HG03108 (cell line): ENCODE measurements around the gene LENG1.

Experiments
- ATAC-seq: cut with Tn5 transposase; IDR thresholded peaks from one replicate; pipeline ENCODE4 v1.9.1; 2021; ENCODE audit warnings: moderate library complexity; ENCODE audit not compliant: unreplicated experiment

LENG1 gene

DNA sequence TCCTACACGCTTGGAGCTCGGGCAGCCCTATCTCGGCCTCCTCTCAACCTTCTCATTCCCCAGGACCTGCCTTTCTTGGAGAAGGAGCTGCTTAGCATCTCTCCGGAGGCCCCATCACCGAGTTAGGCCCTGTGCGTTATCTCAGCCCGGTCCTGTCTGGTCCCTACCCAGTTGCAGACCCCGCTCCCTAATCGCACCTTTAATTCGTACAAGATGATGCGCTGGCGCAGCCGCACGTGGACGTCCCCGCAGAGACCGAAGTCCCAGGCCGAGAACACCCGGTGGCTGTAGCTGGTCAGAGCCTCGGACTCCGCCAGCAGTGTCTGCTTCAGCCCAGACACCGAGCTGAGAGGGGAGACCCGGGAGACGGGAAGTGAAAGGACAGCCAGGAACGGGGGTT lies 5.7 kb upstream of the LENG1 start:
- ATAC-seq: no peak

DNA sequence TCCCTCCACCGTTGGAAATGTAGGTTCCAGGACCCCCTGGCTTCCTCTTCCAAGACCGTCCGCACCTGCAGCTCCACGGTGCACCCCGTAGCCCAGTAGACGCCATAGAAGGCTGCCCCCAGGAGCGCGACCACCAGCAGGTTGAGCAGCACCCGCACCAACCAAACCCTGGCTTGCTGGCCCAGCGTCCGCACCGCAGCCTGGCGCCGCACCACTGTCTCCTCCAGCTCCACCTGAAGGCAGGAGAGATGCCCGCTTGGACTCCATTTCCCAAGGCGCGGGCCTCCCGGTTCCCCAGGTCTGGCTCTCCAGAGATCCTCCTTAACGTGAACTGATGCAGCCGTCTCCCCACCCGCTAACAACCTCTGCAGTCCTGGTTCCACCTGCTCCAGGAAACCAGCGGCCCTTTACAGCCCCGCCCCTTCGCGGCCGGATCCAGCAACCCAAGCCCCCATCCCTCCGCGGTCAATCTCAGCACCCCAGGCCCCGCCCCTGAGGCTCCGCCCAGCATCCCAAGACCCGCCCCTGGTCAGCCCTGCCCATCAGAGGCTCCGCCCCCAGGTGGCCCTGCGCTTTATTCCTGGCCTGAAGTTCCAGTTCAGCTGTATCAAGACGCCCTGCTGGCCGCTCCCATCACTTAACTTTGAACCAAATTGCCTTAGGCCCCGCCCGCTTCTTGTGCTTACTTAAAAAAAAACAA lies 5.0 kb upstream of the LENG1 start:
- ATAC-seq: no peak

DNA sequence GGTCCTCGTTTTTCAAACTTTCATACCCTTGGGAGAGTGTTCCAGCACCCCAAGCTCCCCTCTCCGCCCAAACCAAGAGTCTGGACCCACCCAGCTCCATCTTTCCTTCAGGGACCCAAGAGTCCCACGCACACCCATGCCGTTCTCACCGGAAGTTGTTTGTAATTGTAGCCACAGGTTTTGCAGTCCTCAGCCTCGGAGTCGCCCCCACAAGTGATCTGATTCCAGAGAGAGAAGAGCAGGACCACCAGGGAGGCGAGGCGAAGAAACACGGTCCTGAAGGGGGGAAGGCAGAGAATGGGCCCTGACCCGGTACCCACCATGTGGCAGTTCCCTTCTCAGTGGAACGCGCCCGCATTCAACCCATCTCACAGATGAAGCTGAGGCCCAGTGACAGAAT lies 3.4 kb upstream of the LENG1 start:
- no peak for ATAC-seq

DNA sequence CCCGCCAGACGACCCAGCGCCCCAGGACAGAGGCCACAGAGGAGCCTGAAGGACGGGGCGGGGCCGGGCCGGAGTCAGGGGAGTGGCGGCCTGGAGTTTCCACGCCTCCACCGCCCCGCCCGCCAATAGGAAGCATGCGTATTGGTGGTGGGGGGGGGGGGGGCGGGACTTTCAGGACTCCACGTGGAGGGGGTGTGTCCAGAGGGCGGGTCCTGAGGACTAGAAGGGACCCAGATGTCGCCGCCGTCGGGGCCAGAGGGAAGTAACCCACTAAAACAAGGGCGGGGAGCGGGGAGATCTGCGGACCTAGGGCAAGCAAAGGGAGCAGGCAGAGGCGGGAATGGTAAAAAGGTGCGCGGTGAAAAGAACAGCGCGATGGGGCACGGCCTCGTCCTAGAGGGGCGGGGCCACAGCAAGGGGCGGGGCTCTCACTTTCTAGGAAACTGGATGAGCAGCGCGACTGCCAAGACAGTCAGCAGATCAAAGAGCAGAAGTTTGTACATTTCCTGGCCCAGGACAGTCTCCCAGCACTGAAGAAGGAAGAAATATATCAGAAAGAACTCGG lies 2.8 kb upstream of the LENG1 start:
- ATAC-seq: no peak

DNA sequence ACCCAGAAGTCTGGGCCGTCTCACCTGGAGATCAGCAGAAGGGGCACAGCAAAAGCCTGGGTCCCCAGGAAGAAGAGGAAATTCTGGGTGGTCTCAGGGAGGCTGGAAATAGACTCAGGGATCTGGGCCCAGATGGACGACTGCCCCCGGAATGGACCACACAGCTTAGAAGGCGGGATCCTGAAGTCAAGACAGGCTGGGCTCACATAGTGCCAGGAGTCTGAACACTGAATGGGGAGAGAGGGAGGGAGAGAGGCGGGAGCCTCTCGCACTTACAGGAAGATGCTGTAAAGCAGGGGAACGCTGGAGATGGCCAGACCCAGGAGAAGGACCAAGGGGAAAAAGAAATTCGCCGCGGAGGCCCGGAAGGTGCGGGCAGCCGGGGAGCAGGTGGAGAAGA lies 1.3 kb upstream of the LENG1 start:
- no peak for ATAC-seq

DNA sequence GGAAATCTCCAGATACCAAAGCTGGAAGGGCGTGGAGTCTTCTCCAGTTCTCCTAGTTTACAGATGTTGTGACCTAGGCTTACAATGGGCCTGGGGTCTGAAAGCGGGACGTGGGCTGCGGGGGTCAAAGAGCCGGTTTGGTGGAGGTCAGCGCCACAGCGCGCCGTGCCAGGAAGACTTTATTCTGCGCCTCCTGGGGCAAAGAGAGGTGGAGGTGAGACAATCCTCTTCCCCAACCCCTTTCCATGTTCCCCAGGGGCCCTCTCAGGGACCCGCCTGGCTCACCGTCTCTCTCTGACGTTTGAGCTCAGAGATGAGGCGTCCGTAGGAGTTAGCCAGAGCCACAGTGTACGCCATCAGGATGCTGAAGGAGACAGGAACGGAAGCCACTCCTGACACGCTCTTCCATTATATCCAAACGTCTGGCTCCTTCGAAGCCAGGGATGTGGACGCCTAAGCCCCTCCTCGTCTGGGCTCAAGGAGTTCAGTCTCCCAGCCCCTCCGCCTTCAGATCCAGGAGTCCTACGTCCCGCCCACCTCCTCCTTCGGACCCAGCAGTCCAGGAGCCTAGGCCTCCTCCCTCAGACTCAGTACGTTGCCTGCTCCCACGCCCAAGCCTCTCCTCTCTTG lies 776 bp upstream of the LENG1 start:
- no peak for ATAC-seq

DNA sequence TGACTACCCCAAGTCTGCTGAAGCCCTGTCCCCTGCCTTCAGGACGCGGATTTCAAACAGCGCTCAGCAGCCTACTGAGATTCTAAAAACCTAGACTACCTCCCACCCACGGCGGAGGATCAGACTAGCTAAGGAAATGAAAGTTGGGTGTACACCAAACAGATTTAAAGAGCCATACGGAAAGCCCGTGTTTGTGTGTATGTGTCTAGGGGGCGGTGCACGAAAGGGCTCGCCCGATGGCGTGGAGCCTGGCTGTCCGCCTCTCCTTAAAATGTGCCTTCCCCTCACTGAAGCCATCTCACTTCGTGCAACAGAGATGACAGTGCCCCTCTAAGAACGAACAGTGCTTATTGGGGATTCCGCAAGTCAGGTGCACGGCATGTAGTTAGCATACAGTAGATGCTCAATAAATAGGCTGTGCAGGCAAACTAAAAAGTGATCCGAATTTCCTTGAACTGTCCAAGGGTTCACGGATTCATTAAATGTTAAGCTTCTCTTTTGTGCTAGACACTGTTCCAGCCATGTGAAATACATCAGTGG lies 639 bp downstream of the LENG1 start:
- no peak for ATAC-seq

DNA sequence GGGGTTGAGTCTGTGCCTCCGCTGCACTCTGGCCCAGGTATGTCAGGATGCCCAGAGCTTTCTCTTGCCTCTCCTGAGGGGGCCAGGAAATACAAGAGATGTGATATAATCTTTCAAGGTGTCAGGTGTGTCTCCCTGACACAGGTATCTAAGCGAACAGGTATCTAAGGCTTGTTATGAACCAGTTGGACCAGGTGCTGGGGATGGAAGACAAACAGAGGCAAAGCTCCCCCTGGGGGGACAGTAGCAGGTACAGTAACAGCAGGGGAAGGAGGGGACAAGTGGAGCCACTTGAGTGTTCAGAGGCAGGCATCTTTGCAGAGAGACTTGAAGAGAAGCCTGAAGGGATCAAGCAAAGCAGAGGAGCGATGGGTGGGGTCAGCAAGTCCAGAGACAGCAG lies 2.6 kb downstream of the LENG1 start:
- ATAC-seq: no peak

DNA sequence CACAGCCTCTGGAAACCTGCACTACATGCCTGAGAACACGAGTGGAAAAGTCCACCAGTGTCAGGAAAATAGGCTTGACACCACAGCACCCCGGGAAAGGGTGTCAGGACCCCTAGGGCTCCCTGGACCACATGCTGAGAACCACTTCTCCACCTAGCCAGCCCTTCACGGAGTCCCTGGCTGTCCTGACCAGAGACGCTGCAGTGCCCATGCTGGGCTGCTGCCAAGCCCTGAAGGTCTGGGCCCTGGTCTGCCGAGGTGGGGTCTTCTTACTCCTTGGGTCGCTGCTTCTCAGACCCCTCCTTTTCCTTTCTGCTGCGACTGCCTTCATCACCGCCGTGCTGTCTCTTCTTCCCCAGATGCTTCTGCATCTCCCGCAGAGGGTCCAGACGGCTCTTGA lies 3.0 kb downstream of the LENG1 start:
- ATAC-seq: no peak

DNA sequence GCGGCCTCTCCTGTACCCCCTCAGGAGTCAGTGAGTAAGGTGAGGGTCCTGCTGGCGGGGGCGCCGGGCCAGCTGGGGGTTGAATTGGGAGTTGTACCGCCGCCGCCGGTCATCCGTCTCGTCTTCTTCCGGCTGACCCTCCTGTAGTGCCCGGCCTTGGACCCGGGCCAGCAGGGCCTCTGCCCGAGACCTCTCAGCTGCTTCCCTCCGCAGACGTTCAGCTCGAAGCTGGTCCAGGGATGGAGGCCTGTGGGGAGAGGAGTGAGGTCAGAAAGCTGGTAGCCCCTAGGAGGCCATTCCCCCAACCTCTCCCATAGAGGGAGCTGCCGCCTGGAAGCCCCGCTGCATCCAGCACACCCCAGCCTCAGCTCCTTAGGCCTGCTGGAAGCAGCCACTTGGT lies 3.8 kb downstream of the LENG1 start:
- ATAC-seq: no peak

DNA sequence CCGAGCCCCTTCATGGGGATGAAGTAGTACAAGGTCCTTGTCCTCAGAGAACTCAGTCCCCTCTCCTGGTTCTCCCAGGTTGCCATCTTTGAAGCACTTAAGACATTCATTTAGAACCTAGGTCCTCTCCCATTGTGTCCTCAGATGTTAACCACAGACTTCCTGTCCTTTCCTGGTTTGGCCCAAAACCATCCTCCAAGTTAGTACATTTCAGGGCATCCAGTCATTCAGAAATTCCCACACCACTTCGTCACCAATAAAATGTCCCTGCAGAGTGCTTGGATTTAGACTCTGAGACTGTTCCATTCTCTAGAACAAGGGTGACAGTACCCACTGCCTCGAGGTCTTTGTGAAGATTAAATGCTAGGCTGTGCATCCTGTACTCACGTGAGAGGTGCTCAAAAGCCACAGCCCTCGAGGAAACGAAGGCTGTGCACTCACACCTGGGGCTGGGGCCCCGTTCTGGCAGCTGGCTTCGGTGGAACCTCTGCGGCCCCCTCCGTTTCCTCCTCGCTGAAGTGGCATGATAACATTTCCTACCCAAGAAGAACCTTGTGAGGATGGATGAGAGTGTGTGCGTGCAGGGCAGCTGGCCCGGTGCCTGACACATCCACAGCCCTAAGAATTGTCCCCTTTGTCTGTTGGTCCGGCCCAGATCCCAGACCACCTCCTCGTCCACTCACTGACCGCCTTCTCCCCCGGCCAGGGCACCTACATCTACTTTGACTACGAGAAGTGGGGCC lies 4.7 kb downstream of the LENG1 start:
- ATAC-seq: no peak

DNA sequence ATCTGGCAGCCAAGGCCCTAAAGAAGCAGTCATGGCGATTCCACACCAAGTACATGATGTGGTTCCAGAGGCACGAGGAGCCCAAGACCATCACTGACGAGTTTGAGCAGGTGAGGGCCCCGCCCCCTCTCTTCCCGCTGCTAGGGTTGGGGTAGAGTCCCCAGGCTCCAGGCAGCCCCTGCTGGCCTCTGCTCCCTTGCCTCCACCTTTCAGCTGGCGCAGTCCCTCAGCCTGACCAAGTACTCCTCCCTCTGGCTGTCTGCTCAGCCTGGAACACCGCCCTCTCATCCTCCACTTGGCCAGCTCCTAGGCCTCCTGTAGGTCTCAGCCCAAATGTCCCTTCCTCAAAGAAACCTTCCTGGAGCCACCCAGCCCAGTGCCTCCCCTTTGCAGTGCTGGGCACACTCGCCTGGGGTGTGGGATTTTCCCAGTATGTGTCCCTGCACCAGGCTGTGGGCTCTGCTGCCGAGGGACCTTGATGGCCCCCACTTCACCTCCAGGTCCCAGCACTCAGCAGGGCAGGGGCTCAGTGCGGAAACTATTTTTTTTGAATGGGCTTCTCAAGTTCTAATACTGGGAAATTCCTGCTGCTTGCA lies 5.7 kb downstream of the LENG1 start:
- no peak for ATAC-seq

DNA sequence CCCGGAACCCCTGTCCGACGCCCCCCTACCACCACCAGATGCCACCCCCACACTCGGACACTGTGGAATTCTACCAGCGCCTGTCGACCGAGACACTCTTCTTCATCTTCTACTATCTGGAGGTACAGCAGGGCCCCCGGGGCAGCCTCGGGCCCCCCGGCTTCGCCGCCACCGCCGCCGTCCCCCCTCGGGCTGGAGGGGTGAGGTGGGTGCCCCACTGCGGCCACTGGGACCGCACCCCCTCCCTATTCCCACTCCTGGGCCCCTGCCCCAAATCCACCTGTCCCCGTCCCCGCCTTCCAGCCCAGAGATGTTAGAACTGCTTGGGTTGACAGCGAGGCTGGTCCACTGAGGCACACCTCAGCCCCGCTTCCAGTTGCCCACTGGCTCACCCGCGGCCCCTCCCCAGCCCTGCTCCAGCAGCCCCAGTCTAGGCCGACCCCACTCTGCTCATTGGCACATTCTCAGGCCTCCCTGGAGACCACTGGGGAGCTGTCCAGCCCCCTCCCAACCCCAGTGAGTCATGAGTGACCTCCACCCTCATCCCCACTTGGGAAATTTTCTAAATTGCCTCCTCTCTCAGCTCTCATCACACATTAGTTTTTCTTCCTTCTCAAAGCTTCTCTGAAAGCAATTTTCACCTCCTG lies 6.5 kb downstream of the LENG1 start:
- no peak for ATAC-seq

DNA sequence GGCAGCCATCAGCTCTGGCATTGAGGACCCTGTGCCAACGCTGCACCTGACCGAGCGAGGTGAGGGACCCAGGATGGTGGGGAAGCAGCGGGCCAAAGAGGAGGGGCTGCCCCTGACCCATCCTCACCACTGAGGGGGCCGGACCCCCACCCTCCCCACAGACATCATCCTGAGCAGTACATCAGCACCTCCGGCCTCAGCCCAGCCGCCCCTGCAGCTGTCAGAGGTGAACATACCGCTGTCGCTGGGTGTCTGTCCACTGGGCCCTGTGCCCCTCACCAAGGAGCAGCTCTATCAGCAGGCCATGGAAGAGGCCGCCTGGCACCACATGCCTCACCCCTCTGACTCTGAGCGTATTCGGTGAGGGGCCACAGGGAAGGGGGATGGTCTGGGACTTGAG lies 7.3 kb downstream of the LENG1 start:
- ATAC-seq: no peak

DNA sequence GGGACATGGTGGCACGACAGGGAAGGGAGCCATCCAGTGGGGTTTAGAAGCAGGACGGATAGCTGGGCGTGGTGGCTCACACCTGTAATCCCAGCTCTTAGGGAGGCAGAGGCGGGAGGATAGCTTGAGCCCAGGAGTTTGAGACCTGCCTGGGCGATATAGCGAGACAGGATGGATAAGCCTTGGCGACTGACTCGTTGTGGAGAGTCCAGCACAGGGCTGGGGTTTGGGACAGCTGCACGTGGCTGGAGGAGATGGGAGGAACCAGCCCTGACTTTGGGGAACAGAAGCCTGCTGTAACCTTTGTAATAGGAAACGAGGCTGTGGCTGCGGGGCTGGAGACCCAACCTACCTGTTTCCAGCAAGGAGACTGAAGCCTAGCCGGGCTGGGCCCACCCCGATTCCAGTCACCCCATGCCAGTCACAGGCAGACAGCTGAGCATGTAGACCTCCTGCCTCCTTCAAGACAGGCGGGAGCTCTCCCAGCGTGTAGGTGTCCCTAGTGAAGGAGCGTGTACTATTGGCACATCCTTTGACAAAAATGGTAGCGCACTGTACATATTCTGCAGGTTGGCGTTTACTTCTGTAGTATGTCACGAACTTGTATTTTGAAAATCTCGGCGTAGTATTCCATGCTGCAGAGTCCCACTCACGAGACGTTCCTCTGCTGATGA lies 8.0 kb downstream of the LENG1 start:
- no peak for ATAC-seq

DNA sequence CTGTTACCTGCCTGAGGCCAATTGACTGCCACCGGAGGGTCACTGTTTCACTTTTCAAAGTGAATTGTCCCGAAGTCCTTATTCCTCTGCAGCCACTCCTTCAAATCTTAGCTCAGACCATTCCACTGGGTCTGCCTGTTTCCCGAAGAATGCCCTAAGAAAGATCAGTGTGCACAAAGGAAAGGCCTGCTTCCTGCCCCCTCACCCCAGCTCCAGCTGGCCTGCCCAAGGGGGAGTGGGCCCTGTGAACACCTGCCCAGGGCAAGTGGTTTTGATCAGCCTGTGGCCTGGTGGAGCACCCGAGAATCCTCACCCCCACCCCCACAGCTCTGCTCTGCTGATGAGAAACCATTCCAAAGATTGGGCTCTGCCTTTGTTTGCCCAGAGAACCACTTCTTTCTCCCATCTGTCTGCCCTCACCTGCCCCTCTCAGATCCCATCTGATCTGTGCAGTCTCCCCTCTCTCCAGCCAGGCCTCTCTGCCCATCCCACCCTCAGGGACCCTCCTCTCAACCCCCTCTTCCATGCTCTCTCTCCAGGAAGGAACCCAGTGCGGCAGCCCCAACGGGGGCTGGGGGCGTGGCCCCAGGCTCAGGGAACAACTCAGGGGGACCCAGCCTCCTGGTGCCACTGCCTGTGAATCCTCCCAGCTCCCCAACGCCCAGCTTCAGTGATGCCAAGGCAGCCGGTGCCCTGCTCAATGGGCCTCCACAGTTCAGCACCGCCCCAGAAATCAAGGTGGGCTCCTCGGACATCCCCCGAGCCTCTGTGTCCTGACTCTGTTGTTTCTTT lies 10.3 kb downstream of the LENG1 start:
- no peak for ATAC-seq

DNA sequence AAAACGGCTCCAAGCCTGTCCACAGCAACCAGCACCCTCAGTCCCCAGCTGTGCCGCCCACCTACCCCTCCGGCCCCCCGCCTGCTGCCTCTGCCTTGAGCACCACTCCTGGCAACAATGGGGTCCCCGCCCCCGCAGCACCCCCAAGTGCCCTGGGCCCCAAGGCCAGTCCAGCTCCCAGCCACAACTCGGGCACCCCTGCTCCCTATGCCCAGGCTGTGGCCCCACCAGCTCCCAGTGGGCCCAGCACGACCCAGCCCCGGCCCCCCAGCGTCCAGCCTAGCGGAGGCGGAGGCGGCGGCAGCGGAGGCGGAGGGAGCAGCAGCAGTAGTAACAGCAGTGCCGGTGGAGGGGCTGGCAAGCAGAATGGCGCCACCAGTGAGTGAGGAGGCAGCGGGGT lies 11.4 kb downstream of the LENG1 start:
- ATAC-seq: no peak

DNA sequence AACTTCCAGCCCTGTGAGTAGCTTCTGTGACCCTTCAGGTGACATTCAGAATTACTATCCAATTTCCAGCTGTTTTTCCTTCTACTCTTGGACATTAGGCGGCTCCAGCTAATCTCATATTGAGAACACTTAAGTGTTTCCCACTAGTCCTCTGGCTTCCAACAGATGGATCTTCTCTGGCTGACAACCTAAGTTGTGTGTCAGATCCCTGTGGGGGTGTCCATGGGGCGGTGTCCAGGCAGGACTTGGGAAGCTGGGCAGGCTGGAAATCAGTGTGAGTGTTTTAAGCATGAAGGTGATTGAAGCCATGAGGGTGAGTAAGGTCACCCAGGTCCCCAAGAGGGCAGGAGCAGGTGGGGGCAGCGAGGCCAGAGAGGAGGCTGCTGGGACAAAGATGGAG lies 11.8 kb downstream of the LENG1 start:
- ATAC-seq: no peak

DNA sequence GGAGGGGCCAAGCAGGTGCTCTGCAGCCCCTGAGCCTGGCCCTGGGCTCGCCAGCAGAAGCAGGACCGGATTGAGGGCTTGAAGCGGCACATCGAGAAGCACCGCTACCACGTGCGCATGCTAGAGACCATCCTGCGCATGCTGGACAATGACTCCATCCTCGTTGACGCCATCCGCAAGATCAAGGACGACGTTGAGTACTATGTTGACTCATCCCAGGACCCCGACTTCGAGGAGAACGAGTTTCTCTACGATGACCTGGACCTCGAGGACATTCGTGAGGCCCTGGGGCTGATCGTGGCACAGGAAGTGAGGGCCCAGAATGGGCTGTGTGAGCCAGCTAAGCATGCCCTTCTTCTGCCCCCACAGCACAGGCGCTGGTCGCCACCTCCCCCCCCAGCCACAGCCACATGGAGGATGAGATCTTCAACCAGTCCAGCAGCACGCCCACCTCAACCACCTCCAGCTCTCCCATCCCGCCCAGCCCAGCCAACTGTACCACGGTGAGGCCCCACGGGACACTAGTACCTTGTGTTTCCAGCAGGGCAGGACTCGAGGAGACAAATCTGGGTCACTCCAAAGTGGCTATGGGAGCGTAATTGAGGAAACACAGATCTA lies 13.9 kb downstream of the LENG1 start:
- ATAC-seq: no peak
